Amniotic stem cell (primary cell): Measurements from ENCODE around the gene TAF10.

Source experiments
- DNase-seq: peaks from one replicate; lab custom pipeline; 2025; lab: John Stamatoyannopoulos, UW

Gene TAF10

GRCh38 chr11:6612213-6613041 is at the start of gene TAF10:
TAF10 (minus strand) TSS chr11:6612216; CDS start chr11:6612189, 27 bp downstream.
- DNase-seq: peak; percentile 95

DNA sequence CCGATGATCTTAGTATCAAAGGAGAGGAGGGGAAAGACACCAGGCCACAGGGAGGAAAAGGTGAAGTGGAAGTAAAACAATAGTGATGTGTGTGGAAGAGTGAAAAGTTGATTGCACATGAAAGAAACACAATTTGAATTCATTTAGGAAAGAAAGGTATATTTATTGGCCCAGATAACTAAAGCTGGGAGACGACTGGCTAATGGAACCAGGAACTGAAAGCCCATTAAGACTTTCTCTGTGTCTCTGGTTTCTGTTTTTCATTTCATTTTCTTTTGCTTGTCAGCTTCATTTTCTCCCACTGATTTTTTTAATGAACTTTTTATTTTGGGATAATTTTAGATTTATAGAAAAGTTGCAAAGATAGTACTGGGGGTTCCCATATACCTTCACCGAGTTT is 48.7 kb upstream of the TAF10 start:
- no peak for DNase-seq

GRCh38 chr11:6658647-6659046 is 46.6 kb upstream of the TAF10 start:
- no peak for DNase-seq

GRCh38 chr11:6657346-6657745 is 45.3 kb upstream of the TAF10 start:
- DNase-seq: no peak

GRCh38 chr11:6656936-6657335 is 44.9 kb upstream of the TAF10 start:
- no peak for DNase-seq

- DNase-seq: no peak
Observed at GRCh38 chr11:6656584-6656915, 44.5 kb upstream of the TAF10 start.

GRCh38 chr11:6655790-6656583 is 44.0 kb upstream of the TAF10 start, which contains the start of gene DCHS1:
DCHS1 (minus strand) TSS chr11:6655809; CDS start chr11:6641613, 14,196 bp downstream.
- no peak for DNase-seq

DNA sequence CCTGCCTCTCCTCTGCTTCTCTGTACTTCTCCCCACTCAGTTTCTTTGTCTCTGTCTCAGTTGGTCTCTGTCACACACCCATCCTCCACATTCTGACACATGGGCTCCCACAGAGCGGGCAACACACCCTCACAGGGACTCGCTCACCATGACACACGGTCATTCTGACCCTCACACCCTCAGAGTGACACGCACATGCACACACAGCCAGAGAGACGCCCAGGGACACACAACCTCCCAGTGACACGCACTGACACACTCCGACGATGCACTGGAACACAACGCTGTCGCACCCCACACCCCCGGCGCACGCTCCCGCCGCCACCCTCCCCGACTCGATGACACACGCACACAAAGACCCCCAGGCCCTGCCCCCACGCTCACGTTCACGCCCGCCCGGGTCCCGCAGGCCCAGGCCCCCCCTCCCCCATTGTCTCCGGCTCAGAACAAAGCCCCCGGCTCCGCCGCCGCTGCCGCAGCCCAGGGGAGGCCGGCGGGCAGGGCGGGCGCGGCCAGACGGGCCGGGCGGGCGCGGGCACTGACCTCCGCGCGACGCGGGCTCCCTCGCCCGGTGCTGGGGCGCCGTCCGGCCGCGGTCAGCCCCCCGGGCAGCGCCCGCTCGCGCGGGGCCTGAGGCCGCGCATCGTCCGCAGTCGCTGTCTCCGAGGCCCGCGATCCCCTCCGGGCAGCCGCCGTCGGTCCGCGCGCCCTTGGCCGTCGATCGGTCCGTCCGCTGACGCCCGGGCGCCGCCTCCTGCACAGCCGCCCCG is 43.2 kb upstream of the TAF10 start:
- peak; percentile 23 for DNase-seq

DNA sequence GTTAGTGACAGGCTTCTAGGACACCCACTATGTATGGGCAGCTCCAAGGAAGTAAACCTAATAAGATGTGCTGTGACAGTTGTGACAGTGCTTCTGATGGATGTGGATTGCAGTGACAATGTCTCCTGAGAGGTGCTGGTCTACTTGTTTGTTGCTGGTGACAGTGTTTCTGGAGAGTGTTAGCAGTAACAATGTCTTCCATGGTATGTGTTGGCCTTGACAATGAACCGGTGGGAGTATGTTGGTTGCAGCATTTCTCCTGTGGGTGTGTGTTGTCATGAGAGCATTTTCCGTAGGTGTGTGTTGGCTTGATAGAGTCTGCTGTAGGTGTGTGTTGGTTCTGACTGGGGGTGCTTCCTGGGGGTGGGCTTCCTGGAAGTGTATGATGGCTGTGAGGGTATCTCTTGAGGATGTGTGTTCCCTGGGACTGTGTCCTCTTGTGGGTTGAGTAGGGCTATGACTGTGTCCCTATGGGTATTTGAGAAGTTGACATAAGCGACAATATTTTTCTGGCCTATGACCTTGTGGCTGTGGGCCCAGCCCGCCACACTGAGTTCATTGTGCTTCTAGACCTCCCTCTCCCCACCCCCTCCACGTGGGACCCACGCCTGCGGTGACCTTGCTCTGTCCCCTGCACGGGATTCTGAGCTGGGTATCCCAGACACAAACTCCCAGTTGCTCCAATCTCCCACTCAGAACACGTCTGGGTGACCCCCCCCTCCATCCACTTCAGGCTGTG is 42.4 kb upstream of the TAF10 start:
- no peak for DNase-seq

DNA sequence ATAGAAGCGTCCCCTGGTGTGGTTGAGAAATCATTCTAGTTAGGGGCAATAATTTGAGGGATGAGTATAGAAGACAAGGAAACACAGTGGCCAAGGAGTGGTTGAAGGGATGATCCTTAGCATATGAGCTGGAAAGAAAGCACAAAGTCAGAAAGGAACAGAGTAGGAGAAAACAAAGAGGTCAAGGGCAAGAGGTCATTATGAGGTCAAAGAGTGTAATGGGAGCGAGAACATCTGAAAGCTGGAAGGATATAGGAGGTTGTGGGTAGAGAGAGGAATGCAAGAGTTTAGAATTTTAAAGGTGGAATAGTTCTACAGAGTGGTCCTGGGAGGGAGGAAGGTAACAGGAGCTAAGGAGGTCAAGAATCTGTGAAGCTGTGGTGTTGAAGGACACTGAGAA is 41.6 kb upstream of the TAF10 start:
- no peak for DNase-seq

GRCh38 chr11:6653097-6653496 is 41.1 kb upstream of the TAF10 start:
- DNase-seq: no peak

DNA sequence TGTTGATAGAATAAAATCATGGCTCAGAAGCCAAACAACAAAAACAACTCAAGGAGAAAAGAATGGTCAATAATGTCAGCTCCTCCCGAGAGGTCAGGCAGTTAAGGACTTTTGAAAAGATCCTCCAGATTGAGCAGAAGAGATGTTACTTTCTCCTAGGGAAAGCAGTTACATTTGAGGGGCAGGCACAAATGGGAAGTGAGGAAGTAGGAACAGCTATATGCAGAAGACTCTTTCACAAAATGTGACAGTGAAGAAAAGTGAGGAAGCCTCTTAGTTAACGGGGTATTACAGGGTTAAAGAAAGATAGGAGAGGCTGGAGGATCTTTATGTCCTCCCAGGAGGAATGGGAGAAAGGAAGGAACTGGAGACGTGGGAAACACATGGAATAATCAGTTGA is 40.2 kb upstream of the TAF10 start:
- DNase-seq: no peak

GRCh38 chr11:6650980-6651379 is 39.0 kb upstream of the TAF10 start:
- no peak for DNase-seq

- DNase-seq: no peak
Observed at GRCh38 chr11:6650104-6650503, 38.1 kb upstream of the TAF10 start.

DNA sequence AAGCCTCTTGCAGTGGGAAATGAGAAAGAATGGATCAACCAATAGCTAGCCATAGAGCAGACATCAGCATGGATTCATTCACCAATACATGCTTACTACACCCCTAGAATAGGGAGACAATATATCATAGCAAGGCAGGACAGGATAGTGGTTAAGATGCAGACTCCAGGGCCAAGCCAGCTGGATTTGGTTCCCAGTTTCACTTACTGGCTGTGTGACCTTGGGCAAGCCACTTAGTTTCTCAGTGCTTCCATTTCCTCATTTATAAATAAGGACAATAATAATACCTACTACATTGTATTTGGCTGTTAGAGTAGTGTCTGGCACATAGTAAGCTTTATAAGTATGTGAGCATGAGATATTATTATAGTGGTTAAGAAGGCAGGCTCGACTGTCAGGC is 36.5 kb upstream of the TAF10 start:
- DNase-seq: no peak

DNA sequence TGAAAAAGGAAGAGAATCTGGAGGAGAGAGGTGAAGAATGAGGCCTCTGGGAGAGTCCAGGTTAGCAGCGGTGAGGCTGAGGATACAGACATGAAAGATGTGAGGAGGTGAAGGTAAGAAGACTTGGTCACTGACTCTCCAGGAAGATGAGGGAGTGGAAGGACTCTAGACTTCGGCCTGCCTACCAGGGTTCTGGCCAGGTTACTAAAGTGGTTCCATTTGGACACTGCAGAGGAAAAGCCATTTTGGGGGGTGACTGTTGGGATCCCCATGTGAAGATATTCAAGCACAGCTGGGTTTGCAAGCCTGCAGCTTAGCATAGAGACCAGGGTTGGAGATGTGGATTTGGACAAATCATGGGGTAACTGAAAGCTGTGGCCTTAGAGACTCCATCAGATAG is 35.8 kb upstream of the TAF10 start:
- DNase-seq: no peak

GRCh38 chr11:6646918-6647679 is 35.1 kb upstream of the TAF10 start:
- DNase-seq: no peak

GRCh38 chr11:6646576-6646917 is 34.5 kb upstream of the TAF10 start:
- no peak for DNase-seq

GRCh38 chr11:6646071-6646470 is 34.1 kb upstream of the TAF10 start:
- DNase-seq: no peak

GRCh38 chr11:6642957-6643356 is 30.9 kb upstream of the TAF10 start:
- no peak for DNase-seq

- DNase-seq: no peak
Observed at GRCh38 chr11:6640985-6641701, 29.1 kb upstream of the TAF10 start.
